Activated CD4-positive, alpha-beta memory T cell treated with anti-CD3 and anti-CD28 coated beads for 36 hours (primary cell): ENCODE results near the gene KANK4. TPM values are rescaled to one million over a fixed set of nuclear protein-coding genes. Genes with fewer than 3 reads are reported as not detected.
A peak's percentile ranks its signal among the peaks of the same experiment; 100 is the strongest.

ENCODE experiments used
- CTCF ChIA-PET: fragments of 350-600 bp; sonication (Branson Sonifier 250); formaldehyde crosslinking; loops from one replicate; lab custom pipeline; 2021; ENCODE audit warnings: antibody characterized with exemption, inconsistent platforms; lab: Charles Lee
- POLR2A ChIA-PET: fragments of 350-600 bp; sonication (Branson Sonifier 250); formaldehyde crosslinking; loops from one replicate; lab custom pipeline; 2021; ENCODE audit warnings: antibody characterized with exemption; lab: Charles Lee
- DNase-seq: peaks from one replicate; pipeline ENCODE4 v3.0.0-alpha.2; 2020
- H3K27ac Mint-ChIP-seq: one replicate; pipeline ENCODE4 v1.8.0; 2021; ENCODE audit warnings: mixed read lengths
- H3K27me3 Mint-ChIP-seq: one replicate; pipeline ENCODE4 v1.8.0; 2021; ENCODE audit warnings: mixed read lengths
- H3K36me3 Mint-ChIP-seq: one replicate; pipeline ENCODE4 v1.8.0; 2021; ENCODE audit warnings: mixed read lengths
- H3K4me1 Mint-ChIP-seq: one replicate; pipeline ENCODE4 v1.8.0; 2021; ENCODE audit warnings: low read depth, mixed read lengths
- H3K4me3 Mint-ChIP-seq: one replicate; pipeline ENCODE4 v1.8.0; 2021; ENCODE audit warnings: mild to moderate bottlenecking, mixed read lengths
- H3K9me3 Mint-ChIP-seq: one replicate; pipeline ENCODE4 v1.8.0; 2021; ENCODE audit warnings: mixed read lengths
- intact Hi-C: fragments of 100-400 bp; cut with micrococcal nuclease; formaldehyde crosslinking; loops from one replicate; pipeline ENCODE4 v1.15.1; 2023
- total RNA-seq, 2 experiments: library from RNA; stranded (reverse); gene quantifications; one replicate each; pipeline ENCODE4 v1.2.3, GENCODE V29; 2021

Gene KANK4
- total RNA-seq, 2 experiments from 2014 or later: not detected

DNA sequence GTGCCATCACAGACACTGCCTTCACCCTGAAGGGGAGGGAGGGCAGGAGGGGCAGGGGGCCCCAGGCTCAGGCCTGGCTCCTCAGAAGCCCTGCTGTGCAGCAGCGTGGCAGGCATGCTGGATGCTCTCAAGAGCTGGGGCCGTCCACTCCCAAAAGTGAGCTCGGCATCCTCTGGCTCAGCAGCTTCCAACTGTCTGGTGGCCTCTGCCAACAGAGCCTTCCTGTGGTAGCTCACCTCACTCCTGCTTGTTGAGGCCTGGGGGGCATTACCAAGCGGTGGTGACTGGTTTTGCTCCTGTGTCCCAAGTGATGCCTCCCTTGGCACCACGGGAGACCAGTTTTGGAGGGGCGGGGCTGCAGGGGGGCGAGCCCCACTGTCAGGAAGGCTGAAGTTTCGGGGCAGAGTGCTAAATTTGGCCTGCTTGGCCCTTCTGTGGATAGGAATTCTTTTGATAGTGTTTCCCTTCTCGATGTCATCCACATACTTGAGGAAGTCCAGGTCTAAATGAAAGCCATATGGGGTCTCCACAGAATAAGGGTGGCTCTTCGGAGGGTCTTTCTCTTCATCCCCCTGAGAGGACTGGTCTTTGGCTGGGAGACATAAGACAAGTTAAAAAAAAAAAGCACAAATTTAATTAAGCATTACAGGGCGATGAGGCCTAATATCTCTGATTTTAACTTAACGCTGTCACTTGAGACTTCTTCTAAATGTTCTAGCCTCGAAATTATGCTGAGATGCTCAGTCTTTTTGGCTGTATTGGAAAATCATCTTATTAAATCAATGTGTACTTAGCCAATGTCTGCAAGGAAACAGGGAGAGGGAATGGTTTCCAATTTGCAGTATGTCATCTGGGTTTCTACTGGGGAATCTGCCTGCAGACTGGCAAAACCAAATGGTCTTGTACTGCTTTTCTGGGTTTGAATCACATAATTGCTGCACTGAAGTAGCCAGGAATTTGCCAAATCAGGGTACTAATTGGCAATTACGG lies 44.4 kb downstream of the KANK4 start:
- POLR2A ChIA-PET: no interaction called here
- Mint-ChIP-seq H3K9me3 (peaks cover 5% of the 10 kb centered on the region), H3K27me3 (no peaks in the 10 kb centered on the region), H3K4me1 (peaks cover 20% of the 10 kb centered on the region), H3K4me3 (no peak overlapping the region), H3K27ac (no peak overlapping the region), H3K36me3 (no peaks in the 10 kb centered on the region)
- CTCF ChIA-PET: no interaction called here
- intact Hi-C loops: no loop called here
- no peak for DNase-seq

GRCh38 chr1:62273953-62274352 lies 45.3 kb downstream of the KANK4 start:
- H3K9me3 Mint-ChIP-seq: peaks cover 5% of the 10 kb centered on the region
- no peak overlapping the region for H3K4me3 Mint-ChIP-seq
- no peaks in the 10 kb centered on the region for H3K27me3 Mint-ChIP-seq
- peaks cover 20% of the 10 kb centered on the region for H3K4me1 Mint-ChIP-seq
- no peaks in the 10 kb centered on the region for H3K36me3 Mint-ChIP-seq
- ChIA-PET CTCF (no interaction called here), POLR2A (no interaction called here)
- no peak for DNase-seq
- no peak overlapping the region for H3K27ac Mint-ChIP-seq
- intact Hi-C loops: no loop called here

- POLR2A ChIA-PET: no interaction called here
- CTCF ChIA-PET: no interaction called here
- no peaks in the 10 kb centered on the region for H3K27me3 Mint-ChIP-seq
- peaks cover 3% of the 10 kb centered on the region for H3K9me3 Mint-ChIP-seq
- H3K4me3 Mint-ChIP-seq: no peak overlapping the region
- no peaks in the 10 kb centered on the region for H3K36me3 Mint-ChIP-seq
- intact Hi-C loops: loop anchor here (1.0 kb wide), 1 partner anchor 164 kb away; no protein-coding TSS in a partner anchor
- peak overlapping the region; percentile 70 for H3K27ac Mint-ChIP-seq
- peak; percentile 74 for DNase-seq
- H3K4me1 Mint-ChIP-seq: peaks cover 20% of the 10 kb centered on the region
Observed at GRCh38 chr1:62271948-62272728, 47.1 kb downstream of the KANK4 start.

- Mint-ChIP-seq H3K27me3 (no peaks in the 10 kb centered on the region), H3K4me1 (peaks cover 20% of the 10 kb centered on the region), H3K9me3 (no peaks in the 10 kb centered on the region), H3K27ac (no peak overlapping the region), H3K4me3 (no peak overlapping the region), H3K36me3 (no peaks in the 10 kb centered on the region)
- POLR2A ChIA-PET: no interaction called here
- CTCF ChIA-PET: no interaction called here
- DNase-seq: no peak
- intact Hi-C loops: no loop called here
Observed at GRCh38 chr1:62271134-62271533, 48.1 kb downstream of the KANK4 start.

DNA sequence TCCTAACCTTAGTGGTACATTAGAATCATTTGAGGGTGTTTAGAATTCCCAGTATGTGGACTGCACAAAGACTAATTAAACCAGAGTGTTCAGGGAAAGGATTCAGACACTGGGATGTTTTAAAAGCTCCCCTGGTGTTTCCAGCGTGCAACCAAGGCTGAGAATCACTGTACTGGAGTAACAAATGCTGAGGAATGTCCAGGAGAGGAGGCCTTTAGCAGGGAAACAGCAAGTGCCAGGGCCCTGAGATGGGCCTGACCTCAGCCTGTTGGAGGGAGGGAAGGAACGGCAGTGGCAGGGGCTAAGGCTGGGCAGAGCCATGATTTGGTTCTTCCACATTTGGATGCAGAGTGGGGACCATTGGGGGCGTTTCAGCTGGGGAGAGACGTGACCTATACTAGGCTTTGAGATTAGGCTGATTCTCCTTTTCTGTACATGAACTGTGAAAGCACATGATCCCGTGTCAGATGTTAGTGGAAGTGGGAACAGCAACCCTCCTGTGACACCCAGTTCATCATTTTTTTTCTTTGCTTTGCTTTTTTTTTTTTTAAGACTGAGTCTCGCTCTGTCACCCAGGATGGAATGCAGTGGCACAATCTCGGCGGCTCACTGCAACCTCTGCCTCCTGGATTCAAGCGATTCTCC lies 49.3 kb downstream of the KANK4 start:
- no peak overlapping the region for H3K27ac Mint-ChIP-seq
- no peak overlapping the region for H3K4me3 Mint-ChIP-seq
- H3K27me3 Mint-ChIP-seq: no peaks in the 10 kb centered on the region
- no peaks in the 10 kb centered on the region for H3K9me3 Mint-ChIP-seq
- peaks cover 20% of the 10 kb centered on the region for H3K4me1 Mint-ChIP-seq
- POLR2A ChIA-PET: no interaction called here
- intact Hi-C loops: no loop called here
- no peak for DNase-seq
- CTCF ChIA-PET: no interaction called here
- no peaks in the 10 kb centered on the region for H3K36me3 Mint-ChIP-seq

DNA sequence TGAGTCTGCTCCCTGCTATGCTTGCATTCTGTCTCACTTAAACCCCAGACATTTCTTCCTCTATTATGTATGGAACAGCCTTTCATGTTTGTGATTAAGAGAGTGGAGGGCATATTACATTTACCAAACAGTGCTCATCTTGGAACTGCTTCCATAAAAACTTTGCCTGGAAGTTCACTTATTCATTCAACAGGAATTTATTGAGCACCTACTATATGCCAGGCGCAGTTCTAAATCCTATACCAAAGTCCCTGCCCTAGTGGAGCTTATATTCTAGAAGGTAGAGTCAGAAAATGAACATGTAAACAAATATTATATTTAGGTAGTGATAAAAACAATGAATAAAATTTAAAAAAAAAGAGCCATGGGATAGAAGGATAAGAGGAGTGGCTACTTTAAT lies 49.8 kb downstream of the KANK4 start:
- Mint-ChIP-seq H3K4me1 (peaks cover 20% of the 10 kb centered on the region), H3K36me3 (no peaks in the 10 kb centered on the region), H3K27me3 (no peaks in the 10 kb centered on the region), H3K9me3 (no peaks in the 10 kb centered on the region), H3K27ac (no peak overlapping the region), H3K4me3 (no peak overlapping the region)
- intact Hi-C loops: no loop called here
- no peak for DNase-seq
- POLR2A ChIA-PET: no interaction called here
- CTCF ChIA-PET: no interaction called here

DNA sequence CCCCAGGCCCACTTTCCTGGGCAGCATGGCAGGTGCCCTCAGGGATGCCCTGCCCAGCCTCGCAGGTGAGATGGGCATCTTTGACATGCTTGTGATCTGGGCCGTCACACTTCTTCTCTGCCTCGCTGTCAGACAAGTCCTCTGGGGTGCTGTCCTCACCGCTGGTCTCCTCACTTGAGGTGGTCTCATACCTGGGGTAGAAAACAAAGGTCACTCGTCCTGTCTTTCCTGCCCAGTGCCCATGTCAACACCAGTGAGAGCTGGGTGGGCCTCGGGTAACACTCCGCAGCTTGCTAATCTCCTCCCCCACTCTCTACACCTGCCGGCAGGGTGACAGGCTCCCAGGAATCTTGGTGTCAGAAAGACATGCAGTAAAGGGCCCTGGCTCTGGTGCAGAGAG lies 50.9 kb downstream of the KANK4 start:
- CTCF ChIA-PET: interaction anchor here (0.6 kb wide), 1 partner anchor 808 kb away, joined by 3 read pairs; no protein-coding TSS in a partner anchor
- POLR2A ChIA-PET: no interaction called here
- Mint-ChIP-seq H3K36me3 (no peaks in the 10 kb centered on the region), H3K4me1 (peaks cover 16% of the 10 kb centered on the region), H3K4me3 (no peak overlapping the region), H3K27ac (no peak overlapping the region), H3K27me3 (no peaks in the 10 kb centered on the region), H3K9me3 (no peaks in the 10 kb centered on the region)
- no peak for DNase-seq
- intact Hi-C loops: no loop called here

DNA sequence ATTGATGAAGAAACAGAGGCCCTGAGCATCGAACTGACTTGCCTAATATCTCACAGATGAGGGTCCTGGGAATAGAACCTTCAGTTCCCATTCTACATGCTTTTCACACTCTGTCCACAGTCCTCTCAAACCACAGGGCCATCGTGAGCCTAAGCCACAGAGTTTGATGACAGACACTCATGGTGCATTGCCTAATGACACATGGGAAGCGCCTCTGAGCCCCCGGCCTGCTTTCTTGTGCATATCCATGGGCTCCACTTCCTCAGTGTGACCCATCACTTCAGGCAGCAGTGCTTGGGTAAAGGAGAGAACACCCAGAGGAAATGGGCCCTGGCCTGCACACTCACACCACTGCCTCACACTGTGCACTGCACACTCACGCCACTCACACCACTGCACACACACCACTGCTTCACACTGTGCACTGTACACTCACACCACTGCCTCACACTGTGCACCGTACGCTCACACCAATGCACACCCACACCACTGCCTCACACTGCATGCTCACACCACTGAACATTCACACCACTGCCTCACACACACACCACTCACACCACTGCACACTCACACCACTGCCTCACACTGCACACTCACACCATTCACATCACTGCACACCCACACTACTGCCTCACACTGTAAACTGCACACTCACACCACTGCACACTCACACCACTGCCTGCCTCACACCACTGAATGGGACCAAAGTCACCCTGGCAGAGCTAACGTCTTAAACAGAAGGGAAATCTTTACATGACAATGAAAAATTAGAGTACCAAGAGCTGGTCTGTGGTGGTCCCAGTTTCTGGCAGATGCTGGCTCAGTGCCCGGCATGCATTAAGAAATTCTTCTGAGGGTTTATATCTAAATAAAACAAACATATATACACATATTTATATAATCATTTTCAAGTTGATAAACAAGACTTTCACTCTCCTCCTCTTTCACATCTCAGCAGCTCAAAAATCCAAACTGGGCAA lies 53.0 kb downstream of the KANK4 start:
- Mint-ChIP-seq H3K9me3 (no peaks in the 10 kb centered on the region), H3K36me3 (no peaks in the 10 kb centered on the region), H3K4me3 (no peak overlapping the region), H3K27me3 (peaks cover 7% of the 10 kb centered on the region), H3K27ac (no peak overlapping the region), H3K4me1 (peaks cover 3% of the 10 kb centered on the region)
- no peak for DNase-seq
- POLR2A ChIA-PET: no interaction called here
- intact Hi-C loops: no loop called here
- CTCF ChIA-PET: no interaction called here

- CTCF ChIA-PET: interaction anchor here (0.6 kb wide), 1 partner anchor 368 kb away, joined by 3 read pairs; no protein-coding TSS in a partner anchor
Observed at GRCh38 chr1:62263814-62264353, 55.4 kb downstream of the KANK4 start.

DNA sequence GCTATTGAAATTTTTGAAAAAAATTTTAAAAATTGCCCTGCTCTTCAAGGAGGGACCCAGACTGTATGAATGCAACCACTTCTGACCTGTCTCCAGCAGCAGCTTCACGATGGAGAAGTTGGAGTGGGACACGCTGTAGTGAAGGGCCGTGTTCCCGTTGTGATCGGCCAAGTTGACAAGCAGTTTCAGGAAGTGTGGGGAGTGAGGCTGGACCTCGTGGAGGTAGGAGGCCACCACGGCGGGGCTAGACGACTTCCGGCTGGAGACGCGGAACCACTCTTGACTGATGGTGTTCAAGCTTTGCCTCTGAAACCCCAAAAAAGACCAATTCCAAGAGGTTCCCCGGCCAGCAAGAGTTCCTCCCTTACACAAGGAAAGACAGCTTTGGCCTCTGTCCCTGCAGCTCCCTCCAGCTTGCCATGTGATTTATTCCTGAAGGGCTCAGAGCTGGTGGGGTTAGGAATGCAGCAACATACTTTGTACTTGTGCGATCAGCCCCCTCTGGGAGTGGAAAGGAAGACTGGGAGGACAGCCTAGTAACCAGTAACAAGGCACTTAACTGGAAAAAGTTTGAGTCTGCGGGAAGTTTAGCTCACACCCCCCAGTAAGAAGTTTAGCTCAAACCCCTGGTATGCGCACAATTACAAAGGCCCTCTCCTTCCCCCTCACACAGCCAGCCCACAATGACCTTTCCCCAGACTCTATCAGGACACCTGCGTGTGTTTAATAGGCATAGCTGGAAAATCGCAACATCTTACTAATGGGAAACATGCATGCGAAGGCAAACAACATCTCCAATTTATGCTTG lies 56.0 kb downstream of the KANK4 start:
- no peak overlapping the region for H3K27ac Mint-ChIP-seq
- no peak overlapping the region for H3K4me3 Mint-ChIP-seq
- H3K9me3 Mint-ChIP-seq: no peaks in the 10 kb centered on the region
- no peaks in the 10 kb centered on the region for H3K36me3 Mint-ChIP-seq
- no peaks in the 10 kb centered on the region for H3K4me1 Mint-ChIP-seq
- ChIA-PET POLR2A (no interaction called here), CTCF (no interaction called here)
- peaks cover 14% of the 10 kb centered on the region for H3K27me3 Mint-ChIP-seq
- no peak for DNase-seq
- intact Hi-C loops: no loop called here

More at GRCh38 chr1:62263814-62264353, 55.4 kb downstream of the KANK4 start:
- Mint-ChIP-seq H3K9me3 (no peaks in the 10 kb centered on the region), H3K4me3 (no peak overlapping the region), H3K4me1 (no peaks in the 10 kb centered on the region), H3K27me3 (peaks cover 14% of the 10 kb centered on the region), H3K36me3 (no peaks in the 10 kb centered on the region), H3K27ac (no peak overlapping the region)
- POLR2A ChIA-PET: no interaction called here
- no peak for DNase-seq
- intact Hi-C loops: no loop called here
